COLO668 (cell line): ENCODE measurements around the gene SMIM43.
"Not testable (repeated sequence)": the region's sequence is repeated elsewhere in the genome, so short reads cannot be mapped to it uniquely, and the experiment has no call there.

Source experiments
- DNase-seq: peaks from one replicate; lab custom pipeline; 2025; ENCODE audit not compliant: unreplicated experiment; lab: John Stamatoyannopoulos, UW

The SMIM43 gene

DNA sequence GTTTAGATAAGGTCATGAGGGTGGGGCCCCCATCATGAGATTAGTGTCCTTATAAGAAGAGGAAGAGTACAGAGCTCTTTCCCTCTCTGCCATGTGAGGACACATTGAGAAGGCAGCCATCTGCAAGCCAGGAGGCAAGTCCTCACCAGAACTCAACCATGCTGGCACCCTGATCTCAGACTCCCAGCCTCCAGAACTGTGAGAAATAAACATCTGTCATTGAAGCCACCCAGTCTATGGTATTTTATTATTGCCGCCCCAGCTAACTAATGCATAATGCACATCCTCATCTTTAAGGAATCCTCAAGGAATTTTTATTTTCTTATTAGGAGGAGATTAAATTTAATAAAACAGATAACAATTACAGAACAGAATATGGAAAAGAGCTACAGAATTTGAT is 19.4 kb upstream of the SMIM43 start:
- DNase-seq = no peak

DNA sequence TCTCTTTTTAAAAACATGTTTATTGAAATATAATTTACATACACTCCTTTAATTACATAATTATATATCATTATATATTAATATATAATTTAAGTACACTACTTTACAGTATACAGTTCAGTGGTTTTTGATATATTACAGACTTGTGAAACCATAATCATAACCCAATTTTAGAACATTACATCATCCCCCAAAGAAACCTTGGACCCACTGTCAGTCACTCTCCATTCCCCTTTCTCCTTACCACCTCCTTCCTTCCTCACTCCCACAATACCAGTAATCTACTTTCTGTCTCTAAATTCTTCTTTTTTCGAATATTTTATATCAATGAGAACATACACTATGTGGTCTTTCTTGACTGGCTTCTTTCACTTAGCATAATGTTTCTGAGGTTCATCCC is 18.2 kb upstream of the SMIM43 start:
- DNase-seq = no peak

DNA sequence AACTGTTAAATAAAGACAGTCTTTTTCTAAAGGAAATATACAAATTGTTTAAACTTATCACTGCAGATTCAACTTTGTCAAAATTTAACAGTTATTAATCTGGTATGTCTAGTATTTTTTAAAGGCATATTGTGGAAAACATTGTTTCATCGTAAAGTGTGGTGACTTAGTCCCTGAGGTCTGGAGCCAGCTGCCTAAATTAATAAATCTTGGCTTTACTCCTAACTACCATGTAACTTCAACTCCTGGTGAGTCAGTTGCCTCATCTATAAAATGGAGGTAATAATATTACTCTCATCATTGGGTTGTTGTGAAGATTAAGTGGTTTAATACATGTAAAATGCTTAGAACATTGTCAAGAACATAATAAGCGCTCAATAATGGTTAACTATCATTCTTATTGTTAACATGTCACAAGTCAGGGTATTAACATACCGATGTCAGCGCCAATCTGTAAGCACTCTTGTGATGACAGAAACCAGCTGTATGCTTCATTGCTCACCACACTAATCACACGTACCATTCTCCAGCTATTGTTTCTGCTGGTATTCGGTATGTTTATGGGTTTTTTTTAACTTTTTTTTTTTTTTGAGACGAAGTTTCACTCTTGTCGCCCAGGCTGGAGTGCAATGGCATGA is 14.1 kb upstream of the SMIM43 start:
- no peak for DNase-seq

DNA sequence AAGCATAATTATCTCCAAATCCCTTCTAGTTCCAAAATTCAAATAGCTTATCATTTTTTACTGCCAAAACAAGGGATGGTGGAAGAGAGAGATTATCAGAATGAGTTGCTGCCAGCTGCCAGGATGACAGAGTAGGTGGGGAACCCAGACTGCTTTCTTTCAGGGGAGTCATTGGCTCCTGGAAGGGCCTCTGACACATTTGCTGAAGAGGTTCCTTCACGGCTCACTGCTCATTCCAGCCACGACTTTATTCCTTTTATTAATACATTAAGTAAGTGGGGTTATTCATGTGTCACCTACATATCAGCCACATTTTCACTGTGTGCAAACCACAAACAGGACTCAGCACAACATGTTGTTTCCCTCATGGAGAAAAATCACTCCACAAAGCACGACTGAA is 12.7 kb upstream of the SMIM43 start:
- no peak for DNase-seq

DNA sequence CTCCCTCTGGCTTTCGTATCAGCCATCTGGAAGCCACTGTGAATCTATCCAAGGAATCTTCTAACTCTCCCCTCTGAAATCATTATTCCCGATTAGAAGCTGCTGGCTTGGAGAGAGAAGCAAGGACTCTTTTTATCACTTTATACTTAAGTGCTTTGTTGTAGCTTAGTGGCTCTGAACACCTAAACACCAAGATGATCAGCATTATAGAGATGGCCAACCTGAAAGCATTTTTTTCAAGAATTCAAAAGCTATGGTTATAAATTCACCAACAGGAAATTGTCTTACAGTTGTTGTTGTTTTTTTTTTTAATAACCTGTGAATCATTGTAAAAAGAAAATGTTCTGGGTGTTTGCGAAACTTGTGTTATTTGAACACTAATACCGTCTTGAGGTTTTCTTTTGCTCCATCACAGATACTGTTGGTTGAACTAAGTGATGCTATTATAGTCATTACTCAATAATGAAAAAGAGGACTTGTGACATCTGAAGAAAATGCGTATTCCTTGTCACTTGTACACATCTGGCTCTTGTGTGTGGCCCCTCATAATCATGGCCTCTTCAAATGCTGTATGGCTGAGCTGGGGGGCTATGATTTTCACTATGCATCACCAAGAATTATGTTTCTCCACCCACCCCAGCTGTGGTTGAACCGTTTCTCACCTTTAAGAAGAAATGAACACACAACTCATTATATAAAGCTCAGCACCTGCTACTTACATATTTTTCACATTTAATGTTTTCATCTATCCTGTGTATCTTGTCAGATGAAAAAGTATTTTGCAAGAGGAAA is 11.8 kb upstream of the SMIM43 start:
- DNase-seq = no peak

DNA sequence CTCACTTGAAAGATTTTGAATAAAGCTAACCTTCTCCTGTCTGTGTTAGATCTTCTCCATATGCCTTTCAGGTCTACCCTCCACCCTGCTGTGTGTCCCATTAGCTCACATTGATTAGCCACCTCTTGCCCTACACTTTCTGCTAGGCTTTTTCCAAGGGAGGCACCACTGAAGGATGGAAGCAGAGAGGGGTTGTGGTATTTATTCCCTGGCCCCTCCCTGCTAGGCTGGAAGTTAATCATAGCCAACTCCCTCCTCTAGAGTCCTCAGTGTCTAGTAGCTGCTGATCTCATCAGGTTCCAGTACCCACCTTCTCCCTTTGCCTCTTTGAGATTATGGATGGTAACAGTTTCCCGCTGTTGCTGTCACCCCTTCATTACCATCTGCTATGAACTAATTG is 8.9 kb upstream of the SMIM43 start:
- no peak for DNase-seq

DNA sequence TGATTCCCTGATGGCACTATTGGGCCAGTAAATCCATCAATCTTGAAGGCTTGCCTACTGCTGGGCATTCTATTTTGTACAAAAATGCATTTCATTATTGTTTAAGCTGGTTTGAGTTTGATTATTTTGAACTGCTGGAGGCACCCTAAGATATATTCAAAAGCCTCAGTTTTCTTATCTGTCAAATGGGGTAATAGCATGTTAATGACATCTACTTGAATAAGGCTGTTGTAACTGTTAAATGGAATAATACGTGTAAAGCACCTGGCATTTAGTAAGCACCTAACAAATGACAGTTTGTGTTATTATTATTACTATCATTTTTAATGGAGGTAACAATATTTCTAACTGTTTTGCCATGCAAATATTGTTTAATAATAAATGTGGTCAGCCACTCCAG is 6.9 kb upstream of the SMIM43 start:
- no peak for DNase-seq

DNA sequence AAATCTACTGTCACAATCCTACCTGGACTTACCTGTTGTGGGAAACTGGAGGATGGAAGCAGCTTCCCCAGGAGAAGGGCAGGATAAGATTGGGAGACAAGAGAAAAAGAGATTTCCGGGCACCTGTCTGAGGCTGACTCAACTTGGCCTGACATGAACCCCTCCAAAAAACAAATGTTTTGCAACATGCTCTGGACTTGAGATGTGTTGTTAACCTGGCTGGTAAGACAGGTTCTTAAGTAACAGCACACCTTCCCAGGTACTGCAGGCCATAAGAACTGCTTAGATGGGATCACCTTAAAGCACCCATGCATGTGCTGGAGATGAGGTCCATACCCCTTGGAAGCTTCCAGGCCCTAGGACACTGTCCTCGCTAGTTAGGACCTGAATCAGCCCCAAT is 4.4 kb upstream of the SMIM43 start:
- DNase-seq = no peak

DNA sequence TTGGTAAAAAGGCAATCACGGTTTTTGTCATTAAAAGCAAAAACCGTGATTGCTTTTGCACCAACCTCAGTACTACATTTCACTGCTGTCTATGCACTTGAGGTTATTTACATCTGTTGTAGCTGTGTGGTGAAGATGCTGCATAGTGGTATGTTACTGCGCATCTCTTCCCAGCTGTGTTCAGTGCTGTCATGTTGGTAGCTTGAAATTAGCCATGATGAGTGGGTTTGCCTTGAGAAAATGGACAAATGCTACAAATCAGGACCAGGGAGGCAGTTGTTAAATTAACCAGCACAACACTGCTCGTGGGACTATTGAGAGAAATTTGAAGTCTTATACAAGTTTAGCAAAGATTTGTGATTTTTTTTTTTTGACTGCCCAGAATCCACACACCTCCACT is 2.2 kb upstream of the SMIM43 start:
- no peak for DNase-seq

DNA sequence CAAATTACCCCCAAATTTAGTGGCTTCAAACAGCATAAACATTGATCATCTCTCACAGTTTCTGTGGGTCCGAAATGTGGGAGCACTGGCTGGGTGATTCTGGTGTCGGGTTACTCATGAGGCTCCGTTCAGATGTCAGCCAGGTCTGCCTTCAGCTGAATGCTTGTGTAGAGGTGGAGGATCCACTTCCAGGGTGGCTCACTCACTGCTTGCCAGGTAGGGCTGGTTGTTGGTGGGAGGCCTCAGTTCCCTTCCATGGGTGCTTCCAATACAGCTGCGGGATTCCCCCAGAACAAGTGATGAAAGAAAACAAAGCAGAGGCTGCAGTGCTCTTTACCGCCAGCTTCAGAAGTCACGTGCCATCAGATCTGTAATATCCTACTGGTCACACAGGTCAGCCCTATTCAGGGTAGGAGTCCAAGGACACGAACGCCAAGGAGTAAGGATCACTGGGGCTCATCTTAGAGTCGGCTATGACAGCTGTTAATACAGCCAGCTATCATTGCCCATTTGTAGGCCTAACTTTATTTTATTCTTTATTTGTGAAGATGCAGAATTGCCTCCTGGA is 1.1 kb upstream of the SMIM43 start:
- DNase-seq = no peak

DNA sequence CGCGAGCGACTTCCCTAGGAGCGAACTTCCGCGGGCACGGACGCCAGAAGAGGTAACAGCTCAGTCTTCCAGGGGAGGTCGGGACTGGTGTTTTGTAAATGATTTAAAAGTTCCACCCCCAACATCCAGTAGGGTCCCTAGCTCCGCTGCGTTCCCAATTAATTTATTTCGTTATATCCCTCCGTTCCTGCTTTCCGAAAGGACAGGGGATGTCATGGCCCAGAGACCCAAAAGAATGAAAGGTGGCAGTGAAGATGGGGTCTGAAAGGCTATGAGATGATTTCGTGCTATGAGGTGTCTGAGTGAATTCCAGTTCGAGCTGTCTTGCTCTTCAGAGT is 373 bp upstream of the SMIM43 start:
- no peak for DNase-seq

DNA sequence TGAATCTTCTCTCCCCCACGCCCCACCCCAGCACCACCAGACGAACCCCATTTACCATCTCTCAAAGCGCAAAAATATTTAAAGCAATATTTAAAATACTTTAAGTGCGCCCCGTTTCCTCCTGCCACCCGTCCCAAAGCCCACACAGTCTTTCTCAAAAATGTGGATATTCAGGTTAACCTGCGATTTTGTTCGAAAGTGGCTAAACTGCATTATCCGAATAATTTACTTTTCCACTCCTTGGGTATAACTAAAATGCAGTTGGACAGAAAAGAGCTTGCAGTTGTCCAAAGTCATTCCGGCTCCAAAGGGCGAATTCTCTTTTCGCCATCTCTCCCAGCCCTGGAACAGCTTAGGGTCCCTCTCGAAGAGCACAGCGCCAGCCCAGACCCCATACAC is 662 bp downstream of the SMIM43 start:
- no peak for DNase-seq

DNA sequence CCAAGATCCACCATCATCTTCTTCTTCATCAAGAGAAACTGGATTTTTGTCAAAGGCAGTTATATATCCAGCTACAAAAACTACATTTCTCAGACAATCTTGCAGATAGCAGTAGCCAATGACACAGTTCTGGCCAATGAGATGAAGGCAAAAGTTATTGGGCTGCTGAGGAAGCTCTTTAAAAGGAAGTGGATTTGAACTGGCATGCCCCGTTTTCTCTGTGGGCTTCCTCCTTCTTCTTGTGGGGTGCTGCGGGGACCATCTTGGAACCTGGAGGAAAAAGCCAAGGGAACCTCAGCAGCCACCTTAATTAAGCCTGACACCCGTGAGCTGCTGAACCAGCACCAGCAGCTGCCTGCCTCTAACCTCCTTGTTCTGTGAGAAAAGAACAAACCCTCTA is 4.8 kb downstream of the SMIM43 start:
- no peak for DNase-seq

DNA sequence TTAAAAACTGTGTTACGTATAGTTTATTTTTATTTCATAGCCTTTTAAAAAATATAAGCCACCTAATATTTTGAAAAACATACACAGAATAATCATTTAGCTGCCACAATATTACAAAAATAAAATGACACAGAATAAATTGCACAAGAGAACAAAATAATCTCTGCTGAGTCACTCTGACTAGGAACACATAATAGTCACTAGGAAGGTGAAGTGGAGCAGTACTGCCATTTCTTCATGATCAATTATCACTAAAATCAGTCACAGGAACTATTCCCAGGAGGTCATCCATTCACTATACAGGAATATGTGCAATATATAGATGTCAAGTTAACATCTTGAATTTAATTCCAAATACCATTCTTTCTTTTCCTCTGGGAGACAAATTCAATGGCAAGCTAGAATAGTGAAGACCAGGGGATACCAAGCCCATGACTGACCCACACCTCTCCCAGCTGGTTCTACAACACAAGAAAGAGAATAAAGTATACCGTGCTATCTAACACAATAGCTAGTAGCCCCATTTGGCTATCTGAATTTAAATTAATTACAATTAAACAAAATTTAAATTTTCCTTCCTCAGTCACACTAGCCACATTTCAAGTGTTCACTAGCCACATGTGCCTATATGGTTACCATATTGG is 5.9 kb downstream of the SMIM43 start:
- DNase-seq = no peak

DNA sequence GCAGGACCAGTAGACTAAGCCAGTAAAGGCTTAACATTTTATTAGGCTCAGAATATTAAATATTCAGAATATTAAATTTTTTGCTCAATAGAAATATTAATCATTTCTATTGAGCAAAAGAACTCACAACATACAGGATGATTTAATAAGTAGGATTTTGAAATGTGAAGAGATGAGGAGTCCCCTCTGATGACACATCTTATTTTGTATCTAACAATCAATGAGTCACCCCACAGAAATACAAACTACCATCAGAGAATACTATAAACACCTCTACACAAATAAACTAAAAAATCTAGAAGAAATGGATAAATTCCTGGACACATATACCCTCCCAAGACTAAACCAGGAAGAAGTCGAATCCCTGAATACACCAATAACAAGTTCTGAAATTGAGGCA is 12.8 kb downstream of the SMIM43 start:
- DNase-seq = not testable (repeated sequence)

DNA sequence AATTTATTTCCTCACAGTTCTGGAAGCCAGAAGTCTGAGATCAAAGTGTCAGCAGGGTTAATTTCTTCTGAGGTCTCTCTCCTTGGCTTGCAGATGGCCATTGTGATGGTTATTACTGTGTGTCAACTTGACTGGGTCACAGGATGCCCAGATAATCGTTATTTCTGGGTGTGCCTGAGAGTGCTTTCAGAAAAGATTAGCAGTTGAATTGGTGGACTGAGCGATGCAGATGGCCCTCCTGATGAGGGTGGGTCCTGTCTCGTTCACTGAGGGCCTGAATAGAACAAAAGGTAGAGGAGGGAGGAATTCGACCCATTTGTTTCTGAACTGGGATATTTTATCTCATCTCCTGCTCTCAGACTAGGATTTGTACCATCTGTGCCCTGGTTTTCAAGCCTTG is 15.7 kb downstream of the SMIM43 start:
- DNase-seq = no peak

DNA sequence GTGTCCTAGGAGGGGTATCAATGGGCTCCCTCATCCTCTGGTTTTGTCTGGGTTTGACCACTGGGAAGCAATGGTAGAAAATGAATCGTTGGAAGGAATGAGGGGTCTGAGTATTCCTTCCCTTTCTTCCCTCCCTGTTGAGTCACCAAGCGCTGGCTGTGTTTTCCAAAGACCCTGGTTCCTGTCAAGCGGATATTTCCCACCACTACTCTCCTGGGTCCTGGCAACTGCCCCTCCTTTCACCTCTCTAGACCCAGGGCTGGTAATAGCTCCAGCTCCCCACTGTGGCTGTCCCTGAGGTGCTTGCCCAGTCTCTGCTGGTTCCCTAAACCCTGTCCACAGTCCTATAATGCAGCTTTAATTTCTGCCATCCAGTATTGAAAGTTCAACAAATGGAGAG is 22.2 kb downstream of the SMIM43 start:
- DNase-seq = no peak

DNA sequence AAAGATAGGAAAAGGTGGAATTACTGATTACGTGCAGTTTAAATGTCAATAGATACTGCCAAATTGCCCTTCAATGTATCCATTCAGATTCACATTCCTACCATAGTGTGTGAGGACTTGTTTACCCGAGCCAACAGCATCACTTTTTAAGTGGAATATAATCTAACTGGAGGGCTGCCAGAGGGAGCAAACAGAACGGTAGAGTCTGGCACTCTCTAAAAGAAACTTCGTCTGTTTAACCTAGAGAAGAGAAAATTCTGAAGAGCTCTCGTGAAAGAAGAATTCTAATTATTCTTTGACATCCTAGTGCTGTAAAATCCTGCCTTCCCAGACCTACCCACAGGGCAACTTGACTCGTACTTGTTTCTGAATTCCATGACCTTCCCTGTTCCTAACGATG is 23.2 kb downstream of the SMIM43 start:
- no peak for DNase-seq

DNA sequence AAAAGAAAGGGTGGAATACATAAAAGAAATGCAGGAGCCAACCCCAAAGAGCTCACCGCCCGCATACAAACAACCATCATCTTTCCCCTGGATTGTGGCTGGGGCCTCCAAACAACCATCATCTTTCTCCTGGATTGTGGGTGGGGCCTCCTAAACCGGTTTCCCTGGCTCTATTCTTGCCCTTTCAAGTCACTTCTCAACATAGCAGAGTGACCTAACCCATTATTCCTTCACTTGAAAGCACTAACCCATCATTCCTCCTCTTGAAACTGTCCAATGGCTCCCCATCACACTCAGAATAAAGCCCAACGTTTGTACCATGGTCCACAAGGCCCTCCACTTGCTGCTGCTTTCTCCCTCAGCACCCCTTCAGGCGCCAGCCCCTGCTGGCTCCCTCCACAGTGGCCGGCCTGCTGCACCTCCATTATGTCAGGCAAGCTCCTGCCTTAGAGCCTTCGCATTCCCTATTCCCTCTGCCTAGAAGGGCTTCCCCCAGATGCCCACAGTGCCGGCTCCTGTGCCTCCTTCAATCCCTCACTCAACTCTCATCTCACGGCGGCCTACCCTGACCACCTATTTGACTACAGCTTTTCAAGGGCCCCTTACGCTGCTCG is 24.1 kb downstream of the SMIM43 start:
- no peak for DNase-seq

DNA sequence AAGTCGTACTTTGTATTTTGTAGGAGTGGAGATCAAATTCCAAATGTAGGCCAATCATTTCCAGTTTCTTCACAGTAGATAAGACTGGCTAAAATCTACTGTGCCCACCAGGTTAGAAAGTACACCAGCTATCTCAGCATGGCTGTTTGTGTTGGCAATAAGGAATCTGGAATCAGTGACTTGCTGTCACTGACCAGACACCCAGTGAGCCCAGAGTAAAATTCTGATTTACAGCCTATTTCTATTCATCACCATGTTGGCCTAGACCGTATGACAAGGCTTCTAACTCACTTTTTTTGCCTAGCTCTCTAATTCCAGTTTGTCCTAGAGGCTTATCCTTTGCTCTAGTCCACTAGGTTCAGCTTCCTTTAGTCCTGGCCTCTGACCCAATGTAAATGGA is 25.4 kb downstream of the SMIM43 start:
- no peak for DNase-seq

DNA sequence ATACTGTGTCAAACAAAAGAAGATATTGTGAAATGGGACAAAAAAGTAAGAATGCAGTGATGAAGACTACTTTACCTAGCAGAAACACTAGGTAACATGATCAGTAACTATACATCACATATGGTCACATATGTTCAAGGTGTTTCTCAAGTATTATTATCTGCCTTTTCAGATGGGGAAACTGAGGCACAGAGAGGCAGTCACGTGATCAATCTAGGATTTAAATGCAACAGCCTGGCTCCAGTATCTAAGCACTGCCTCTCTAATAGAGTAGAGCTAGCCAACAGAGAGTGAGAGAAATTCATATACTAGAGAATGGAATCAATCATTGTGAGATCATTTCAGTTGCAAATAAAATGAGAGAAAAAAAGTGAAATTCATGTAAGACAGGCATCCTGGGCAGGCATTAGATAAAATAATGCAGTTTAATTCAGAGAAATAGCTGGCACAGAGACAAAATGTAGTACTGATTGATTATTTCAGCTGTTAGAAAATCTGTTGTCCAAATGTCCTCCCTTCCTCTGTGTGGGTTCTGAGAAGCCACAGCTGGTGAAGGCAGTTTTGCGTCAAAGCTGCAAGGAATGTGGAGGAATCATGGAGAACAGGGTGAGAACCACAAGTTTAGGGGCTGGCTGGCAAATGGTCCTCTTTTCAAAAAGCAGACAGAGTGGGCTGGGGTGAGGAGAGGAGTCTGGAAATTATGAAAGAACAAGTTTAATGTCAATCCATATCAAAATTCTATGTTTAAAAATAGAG is 26.0 kb downstream of the SMIM43 start:
- DNase-seq = no peak
